ENCODE data around the gene TMEM128.
"Not testable (repeated sequence)": the region's sequence is repeated elsewhere in the genome, so short reads cannot be mapped to it uniquely, and the experiment has no call there.

The TMEM128 gene

DNA sequence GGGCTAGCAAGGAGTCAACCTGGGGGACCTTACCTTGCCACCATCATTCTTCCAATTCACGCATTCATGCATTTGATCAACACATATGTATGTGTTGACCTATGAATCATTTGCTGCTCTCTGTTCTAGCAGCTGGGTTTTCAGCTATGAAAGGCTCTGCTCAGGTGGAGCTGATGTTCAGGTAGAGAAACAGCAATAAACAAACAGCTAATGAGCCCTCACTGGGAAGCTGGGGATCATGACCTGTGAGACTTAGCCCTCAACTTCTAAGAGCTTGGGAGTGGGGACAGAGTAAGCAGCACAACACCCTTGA lies 19.7 kb downstream of the TMEM128 start:
- no peak for DNase-seq
- Mint-ChIP-seq H3K36me3 (ENCODE audit: low read depth) (peaks cover 2% of the 10 kb centered on the region), H3K4me1 (ENCODE audit: low read depth) (peaks cover 9% of the 10 kb centered on the region), H3K9me3 (peaks cover 2% of the 10 kb centered on the region), H3K27ac (no peak overlapping the region), H3K4me3 (no peak overlapping the region), H3K27me3 (peaks cover 67% of the 10 kb centered on the region)

DNA sequence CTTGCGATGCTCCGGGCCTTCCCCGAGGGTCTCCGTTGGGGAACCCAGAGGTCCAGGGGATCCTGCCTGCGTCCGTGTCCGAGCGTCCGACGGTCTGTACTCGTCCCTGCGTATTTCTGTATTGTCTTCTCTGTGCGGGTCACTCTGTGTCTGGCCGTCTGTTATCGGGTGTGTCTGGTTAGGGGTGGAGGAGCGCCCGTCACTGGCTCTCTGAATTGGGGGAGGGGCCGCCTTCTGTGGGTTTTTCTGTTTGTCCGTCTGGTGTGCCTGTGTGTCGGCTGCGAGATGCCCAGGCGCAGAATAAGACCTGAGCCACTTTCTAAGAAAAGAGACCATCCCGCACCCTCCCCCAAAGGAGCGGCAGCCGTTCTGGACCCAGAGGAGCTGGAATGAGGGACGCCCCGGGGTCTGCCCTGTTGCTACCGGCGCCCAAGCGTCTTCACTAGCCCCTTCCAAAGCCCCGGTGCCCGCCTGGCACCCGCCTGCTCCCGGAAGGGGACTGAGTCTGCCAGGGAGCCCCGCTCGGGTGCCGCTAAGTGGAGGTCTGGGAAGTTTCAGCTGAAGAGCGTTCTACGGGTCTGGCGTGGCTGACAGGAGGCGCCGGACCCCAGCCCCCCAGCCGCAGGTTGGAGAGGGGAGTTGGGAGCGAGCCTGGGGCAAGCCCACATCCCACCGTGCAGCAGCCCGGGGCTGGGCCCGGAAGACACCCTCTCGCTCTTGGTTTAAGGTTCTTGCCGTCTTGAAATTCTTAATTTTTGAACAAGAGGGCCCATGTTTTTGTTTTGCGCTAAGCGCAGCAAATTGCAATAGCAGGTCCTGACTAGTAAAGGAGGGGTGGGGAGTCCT lies 20.3 kb downstream of the TMEM128 start:
- Mint-ChIP-seq H3K27me3 (peaks cover 73% of the 10 kb centered on the region), H3K36me3 (ENCODE audit: low read depth) (no peaks in the 10 kb centered on the region), H3K27ac (no peak overlapping the region), H3K9me3 (no peaks in the 10 kb centered on the region), H3K4me1 (ENCODE audit: low read depth) (peaks cover 9% of the 10 kb centered on the region), H3K4me3 (no peak overlapping the region)
- no peak for DNase-seq

DNA sequence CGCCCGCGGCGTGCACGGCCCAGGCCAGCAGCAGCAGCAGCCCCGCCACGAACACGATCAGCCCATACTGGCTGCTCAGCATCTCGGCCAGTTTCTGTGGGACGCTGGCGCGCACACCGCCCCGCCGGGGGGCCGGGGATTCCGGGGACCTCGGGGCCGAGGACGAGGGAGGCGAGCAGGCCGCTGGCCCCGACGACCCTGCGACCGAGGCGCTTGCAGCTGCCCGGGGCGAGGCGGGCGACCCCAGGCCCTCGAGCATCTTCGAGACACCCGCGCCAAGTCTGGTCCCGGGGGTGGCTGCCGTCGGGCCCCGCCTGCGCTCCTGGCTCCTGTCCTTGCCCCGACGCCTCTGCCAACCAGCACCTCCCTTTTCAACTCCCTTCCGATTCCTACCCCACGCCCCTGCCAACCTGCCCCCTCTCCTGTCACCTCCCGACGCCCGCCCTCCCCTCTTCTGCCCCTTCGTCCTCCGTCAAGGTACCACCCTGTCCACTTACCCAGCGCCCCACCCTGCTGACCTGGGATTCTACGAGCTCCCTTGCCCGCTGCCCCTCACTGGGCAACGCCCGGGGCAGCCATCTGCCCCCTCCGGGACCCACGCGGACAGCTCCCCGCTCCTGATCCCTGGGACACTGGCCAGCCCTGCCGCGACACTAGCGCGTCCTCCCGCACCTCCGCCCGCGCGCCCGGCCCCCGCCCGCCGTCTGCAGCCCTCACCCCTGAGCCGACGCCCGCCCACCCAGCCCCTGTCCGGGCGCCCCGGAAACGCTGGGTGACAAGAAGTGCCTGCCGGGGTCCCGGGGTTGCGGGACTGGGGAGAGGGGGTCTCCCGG lies 21.2 kb downstream of the TMEM128 start, which contains the start of gene OTOP1:
Gene OTOP1 (minus strand): TSS at position 324 of the 833 bp plus-strand sequence. CDS start 65 bp downstream, at position 259.
- peaks cover 81% of the 10 kb centered on the region for H3K27me3 Mint-ChIP-seq
- no peak within 1 kb of the TSS for H3K27ac Mint-ChIP-seq
- no peak within 1 kb of the TSS for H3K4me3 Mint-ChIP-seq
- no peak for DNase-seq
- peaks cover 9% of the 10 kb centered on the region for H3K4me1 Mint-ChIP-seq (ENCODE audit: low read depth)
- H3K36me3 Mint-ChIP-seq (ENCODE audit: low read depth) = no peaks in the 10 kb centered on the region
- no peaks in the 10 kb centered on the region for H3K9me3 Mint-ChIP-seq

DNA sequence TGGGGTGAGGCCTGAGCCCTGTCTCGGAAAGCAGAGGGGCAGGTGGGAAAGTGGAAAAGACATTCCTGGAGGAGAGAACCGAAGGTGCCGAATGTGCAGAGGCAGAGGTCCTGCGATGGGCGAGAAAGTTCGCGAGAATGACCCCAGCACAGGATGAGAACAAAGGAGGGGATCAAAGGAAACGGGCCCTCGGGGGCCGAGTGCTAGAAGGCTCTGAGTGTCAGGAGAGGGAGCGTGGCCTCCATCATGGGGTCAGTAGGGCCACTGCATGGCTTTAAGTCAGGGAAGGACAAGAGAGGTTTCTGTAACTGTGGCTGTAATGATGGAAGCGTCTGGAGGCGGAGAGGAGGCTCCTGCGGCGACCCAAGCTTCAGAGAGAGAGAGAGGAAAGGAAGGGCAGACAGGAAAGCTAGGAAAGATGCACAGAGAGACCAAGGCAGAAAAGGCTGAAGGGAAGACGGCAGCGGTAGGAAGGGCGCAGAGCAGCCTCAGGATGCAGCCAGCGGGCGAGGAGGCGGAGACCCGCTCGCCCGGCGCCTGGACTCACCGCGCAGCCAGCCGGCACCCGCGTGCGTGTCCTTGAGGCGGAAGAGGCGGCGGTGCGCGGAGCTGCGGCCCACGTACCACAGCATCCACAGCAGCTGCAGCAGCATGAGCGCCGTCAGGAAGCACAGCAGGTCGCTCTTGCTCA lies 22.0 kb downstream of the TMEM128 start:
- no peak for DNase-seq
- Mint-ChIP-seq H3K4me3 (no peak overlapping the region), H3K27me3 (peaks cover 87% of the 10 kb centered on the region), H3K27ac (no peak overlapping the region), H3K4me1 (ENCODE audit: low read depth) (peaks cover 9% of the 10 kb centered on the region), H3K36me3 (ENCODE audit: low read depth) (no peaks in the 10 kb centered on the region), H3K9me3 (no peaks in the 10 kb centered on the region)

DNA sequence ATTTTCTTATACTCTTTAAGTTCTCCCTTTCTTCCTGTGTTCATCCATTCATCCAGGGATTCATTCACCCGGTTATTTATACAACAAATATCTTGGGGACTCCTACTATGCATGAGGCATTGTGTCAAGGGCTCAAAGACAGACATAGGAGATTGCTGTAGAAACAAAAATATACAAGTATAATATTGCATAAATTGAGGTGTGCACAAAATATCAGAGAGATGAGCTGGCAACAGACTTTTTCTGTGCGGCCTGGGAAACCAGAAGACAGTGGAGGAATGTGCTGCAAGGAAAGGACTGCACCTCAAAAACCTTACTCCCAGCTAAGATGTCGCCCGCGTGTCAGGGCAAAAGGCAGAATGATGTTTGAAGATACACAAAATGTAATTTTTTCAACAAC lies 30.9 kb downstream of the TMEM128 start:
- Mint-ChIP-seq H3K9me3 (no peaks in the 10 kb centered on the region), H3K4me1 (ENCODE audit: low read depth) (no peaks in the 10 kb centered on the region), H3K27ac (no peak overlapping the region), H3K27me3 (peaks cover 31% of the 10 kb centered on the region), H3K36me3 (ENCODE audit: low read depth) (no peaks in the 10 kb centered on the region), H3K4me3 (no peak overlapping the region)
- no peak for DNase-seq

DNA sequence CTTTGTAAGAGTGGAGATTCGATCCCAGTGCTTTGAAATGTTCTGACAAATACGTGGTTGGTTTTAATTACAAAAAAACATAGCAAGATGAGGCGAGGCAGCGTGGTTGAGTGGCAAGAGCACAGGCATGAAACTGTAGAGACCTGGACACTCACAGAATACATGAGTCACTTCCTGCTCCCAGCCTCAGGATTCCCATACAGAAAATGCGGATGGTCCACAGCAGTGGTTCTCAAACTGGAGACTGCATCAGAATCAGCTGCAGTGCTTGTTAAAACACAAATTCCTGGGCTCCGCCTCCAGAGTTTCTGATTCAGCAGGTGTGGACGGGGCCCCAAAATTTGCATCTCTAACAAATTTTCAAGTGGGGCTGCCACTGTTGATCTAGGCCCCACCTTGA lies 31.4 kb downstream of the TMEM128 start:
- Mint-ChIP-seq H3K36me3 (ENCODE audit: low read depth) (no peaks in the 10 kb centered on the region), H3K4me1 (ENCODE audit: low read depth) (no peaks in the 10 kb centered on the region), H3K27ac (no peak overlapping the region), H3K27me3 (peaks cover 30% of the 10 kb centered on the region), H3K9me3 (no peaks in the 10 kb centered on the region), H3K4me3 (no peak overlapping the region)
- DNase-seq = no peak

DNA sequence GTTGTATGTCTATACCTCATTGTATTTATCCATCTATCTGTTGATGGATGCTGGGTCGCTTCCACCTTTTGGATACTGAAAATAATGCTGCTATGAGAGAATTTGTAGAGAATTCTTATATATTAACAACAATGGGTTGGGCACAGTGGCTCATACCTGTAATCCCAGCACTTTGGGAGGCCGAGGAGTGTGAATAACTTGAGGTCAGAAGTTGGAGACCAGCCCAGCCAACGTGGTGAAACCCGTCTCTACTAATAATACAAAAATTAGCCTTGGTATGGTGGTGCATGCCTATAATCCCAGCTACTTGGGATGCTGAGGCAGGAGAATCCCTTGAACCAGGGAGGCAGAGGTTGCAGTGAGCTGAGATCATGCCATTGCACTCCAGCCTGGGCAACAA lies 34.3 kb downstream of the TMEM128 start:
- H3K4me1 Mint-ChIP-seq (ENCODE audit: low read depth); H3K9me3 Mint-ChIP-seq; H3K27ac Mint-ChIP-seq; DNase-seq; H3K36me3 Mint-ChIP-seq (ENCODE audit: low read depth); H3K4me3 Mint-ChIP-seq: not testable (repeated sequence)
- peaks cover 40% of the 10 kb centered on the region for H3K27me3 Mint-ChIP-seq

DNA sequence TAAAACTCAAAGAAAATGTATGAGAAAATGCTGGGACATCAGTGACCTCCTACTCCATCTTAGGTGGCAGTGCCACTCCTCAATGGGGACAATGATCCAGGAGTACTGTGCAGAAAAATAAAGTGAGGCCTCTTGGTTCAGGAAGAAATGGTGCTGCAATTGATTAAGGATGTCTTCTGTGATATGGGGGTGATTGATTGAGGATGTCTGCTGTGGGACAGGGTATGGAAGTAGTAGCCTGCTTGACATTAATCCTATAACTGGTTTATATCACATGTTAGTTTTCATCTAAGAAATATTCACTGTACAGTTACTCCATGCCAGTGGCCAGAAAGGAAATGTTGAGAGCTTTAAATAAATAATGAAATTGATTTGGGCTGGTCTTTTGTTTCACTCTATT lies 41.8 kb downstream of the TMEM128 start:
- DNase-seq = no peak
- Mint-ChIP-seq H3K9me3 (no peaks in the 10 kb centered on the region), H3K36me3 (ENCODE audit: low read depth) (no peaks in the 10 kb centered on the region), H3K27me3 (peaks cover 63% of the 10 kb centered on the region), H3K4me3 (no peak overlapping the region), H3K4me1 (ENCODE audit: low read depth) (no peaks in the 10 kb centered on the region), H3K27ac (no peak overlapping the region)

DNA sequence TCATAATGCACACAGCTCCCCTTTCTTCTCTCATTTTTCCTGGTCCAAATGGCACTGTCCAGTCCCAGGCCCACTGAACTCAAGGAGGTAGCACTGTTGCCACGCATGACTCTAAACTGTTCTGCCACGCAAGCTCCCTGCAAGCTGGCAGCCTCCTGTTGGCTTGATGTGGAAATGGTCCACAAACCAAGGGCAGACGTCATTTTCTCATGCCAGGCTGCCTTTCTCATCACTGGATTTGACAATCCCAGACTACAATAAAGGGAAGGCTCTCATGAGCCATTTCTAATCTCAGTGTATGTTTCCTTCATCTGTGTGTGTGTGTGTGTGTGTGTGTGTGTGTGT lies 43.6 kb downstream of the TMEM128 start:
- H3K4me3 Mint-ChIP-seq = no peak overlapping the region
- H3K27ac Mint-ChIP-seq = no peak overlapping the region
- DNase-seq = no peak
- H3K4me1 Mint-ChIP-seq (ENCODE audit: low read depth) = no peaks in the 10 kb centered on the region
- no peaks in the 10 kb centered on the region for H3K36me3 Mint-ChIP-seq (ENCODE audit: low read depth)
- H3K9me3 Mint-ChIP-seq = no peaks in the 10 kb centered on the region
- peaks cover 47% of the 10 kb centered on the region for H3K27me3 Mint-ChIP-seq

DNA sequence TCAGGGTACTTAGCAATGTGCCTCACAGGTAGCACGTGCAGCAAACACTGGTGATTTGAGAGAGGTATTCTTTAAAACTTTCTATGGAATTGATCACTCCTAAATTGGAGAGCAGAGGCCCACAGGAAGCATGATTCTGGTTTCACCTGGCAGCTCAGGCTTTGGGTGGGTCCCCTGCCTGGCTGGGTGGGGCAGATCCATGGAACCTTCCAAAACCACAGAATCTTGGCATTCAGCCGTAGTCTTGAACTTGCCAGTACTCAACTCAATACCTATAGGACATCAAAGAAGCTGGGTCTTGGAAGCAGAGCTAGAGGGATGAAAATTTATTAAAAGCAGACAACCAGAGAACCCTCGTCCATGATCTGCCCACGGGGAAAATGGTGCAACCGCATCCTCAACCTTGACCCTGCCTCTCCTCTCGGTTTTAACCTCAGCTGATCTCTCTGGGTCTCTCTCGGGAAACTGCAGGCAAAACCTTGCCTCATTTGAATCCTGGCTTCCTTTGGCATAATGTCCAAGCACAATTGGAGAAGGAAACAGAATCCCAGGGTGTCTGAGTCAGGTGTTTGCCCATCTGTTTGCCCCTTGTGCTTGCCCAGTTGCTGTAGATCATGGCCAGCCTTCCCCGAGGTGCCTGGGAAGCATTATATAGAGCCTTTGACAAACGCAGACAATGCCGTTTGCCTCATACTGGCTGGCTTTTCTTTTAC lies 44.2 kb downstream of the TMEM128 start:
- H3K4me3 Mint-ChIP-seq = no peak overlapping the region
- H3K27ac Mint-ChIP-seq = no peak overlapping the region
- no peaks in the 10 kb centered on the region for H3K9me3 Mint-ChIP-seq
- H3K36me3 Mint-ChIP-seq (ENCODE audit: low read depth) = no peaks in the 10 kb centered on the region
- no peak for DNase-seq
- no peaks in the 10 kb centered on the region for H3K4me1 Mint-ChIP-seq (ENCODE audit: low read depth)
- H3K27me3 Mint-ChIP-seq = peaks cover 46% of the 10 kb centered on the region

DNA sequence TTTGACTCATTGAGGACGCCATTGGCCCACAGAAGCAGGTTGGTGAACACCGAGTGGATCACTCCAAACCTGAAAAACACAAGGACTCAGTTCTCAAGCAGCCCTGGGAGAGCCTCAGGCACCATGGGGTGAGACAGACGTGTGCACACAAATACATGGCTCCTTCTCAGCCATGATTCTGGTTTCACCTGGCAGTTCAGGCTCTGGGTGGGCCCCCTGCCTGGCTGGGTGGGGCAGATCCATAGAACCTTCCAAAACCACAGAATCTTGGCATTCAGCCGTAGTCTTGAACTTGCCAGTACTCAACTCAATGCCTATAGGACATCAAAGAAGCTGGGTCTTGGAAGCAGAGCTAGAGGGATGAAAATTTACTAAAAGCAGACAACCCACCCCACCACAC lies 45.5 kb downstream of the TMEM128 start:
- peaks cover 40% of the 10 kb centered on the region for H3K27me3 Mint-ChIP-seq
- no peaks in the 10 kb centered on the region for H3K9me3 Mint-ChIP-seq
- H3K27ac Mint-ChIP-seq = no peak overlapping the region
- H3K36me3 Mint-ChIP-seq (ENCODE audit: low read depth) = no peaks in the 10 kb centered on the region
- no peak overlapping the region for H3K4me3 Mint-ChIP-seq
- H3K4me1 Mint-ChIP-seq (ENCODE audit: low read depth) = no peaks in the 10 kb centered on the region
- DNase-seq = no peak

DNA sequence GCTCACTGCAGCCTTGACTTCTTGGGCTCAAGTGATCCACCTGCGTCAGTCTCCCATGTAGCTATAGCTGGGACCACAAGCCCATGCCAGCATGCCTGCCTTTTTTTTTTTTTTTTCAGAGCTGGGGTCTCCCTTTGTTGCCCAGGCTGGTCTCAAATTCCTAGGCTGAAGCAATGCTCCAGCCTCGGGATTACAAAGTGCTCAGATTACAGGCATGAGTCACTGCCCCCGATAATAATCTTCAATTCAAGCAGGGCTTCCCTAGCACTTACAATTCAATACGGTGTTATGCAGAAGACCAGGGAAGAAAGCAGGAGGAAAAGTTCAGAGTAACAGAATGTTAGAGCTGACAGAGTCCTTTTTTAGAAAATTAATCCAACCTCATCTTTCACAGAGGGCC lies 47.4 kb downstream of the TMEM128 start:
- no peaks in the 10 kb centered on the region for H3K4me1 Mint-ChIP-seq (ENCODE audit: low read depth)
- H3K4me3 Mint-ChIP-seq = no peak overlapping the region
- H3K27ac Mint-ChIP-seq = no peak overlapping the region
- peaks cover 3% of the 10 kb centered on the region for H3K9me3 Mint-ChIP-seq
- no peak for DNase-seq
- peaks cover 36% of the 10 kb centered on the region for H3K27me3 Mint-ChIP-seq
- no peaks in the 10 kb centered on the region for H3K36me3 Mint-ChIP-seq (ENCODE audit: low read depth)

DNA sequence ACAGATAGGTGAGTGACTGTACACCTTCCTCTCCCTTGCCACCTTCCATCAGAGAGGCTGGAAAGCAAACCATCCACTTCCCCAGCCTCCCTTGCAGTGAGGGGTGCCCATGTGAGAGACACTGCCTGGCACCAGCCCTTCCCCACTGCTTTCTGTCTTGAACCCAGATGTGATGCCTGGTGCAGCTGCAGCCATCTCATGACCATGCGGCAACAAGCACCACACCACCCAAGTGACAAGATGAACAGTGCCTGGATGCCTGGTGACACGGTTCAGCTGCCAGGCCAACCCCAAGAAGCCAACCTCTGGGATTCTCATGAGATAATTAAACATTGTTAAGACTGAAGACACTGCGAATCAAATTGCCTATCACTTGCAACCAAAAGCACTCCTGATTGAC lies 52.7 kb downstream of the TMEM128 start:
- DNase-seq = no peak
- no peaks in the 10 kb centered on the region for H3K36me3 Mint-ChIP-seq (ENCODE audit: low read depth)
- no peak overlapping the region for H3K27ac Mint-ChIP-seq
- peaks cover 3% of the 10 kb centered on the region for H3K9me3 Mint-ChIP-seq
- H3K4me1 Mint-ChIP-seq (ENCODE audit: low read depth) = peaks cover 3% of the 10 kb centered on the region
- no peak overlapping the region for H3K4me3 Mint-ChIP-seq
- peaks cover 42% of the 10 kb centered on the region for H3K27me3 Mint-ChIP-seq

DNA sequence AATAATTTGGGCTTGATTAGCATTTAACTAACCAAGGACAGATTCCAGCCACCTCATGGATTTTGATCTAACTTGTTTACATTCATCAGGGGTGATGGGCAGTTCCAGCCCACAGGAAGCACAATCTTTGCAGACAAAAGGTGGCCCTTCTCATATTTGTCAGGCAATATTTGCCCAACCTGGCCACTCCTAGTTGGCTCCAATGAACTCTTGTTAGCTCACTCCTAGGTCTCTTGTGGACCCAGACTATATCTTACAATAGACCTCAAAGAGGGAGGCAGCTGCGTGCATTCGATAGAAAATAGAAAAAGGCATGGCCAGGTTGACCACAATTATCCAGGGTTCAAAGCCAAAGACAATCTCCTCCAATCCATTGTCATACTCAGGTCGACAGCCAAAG lies 59.5 kb downstream of the TMEM128 start:
- not testable (repeated sequence) for DNase-seq; H3K4me1 Mint-ChIP-seq (ENCODE audit: low read depth); H3K27ac Mint-ChIP-seq; H3K36me3 Mint-ChIP-seq (ENCODE audit: low read depth); H3K4me3 Mint-ChIP-seq; H3K9me3 Mint-ChIP-seq
- H3K27me3 Mint-ChIP-seq = peaks cover 70% of the 10 kb centered on the region
